CD4-positive, alpha-beta memory T cell (primary cell): ENCODE data around the gene MPI. TPM values are rescaled to one million over a fixed set of nuclear protein-coding genes. Genes with fewer than 3 reads are reported as not detected.

ENCODE experiments used
- CTCF ChIA-PET: fragments of 350-600 bp; sonication (Branson Sonifier 250); formaldehyde crosslinking; loops from one replicate; lab custom pipeline; 2021; ENCODE audit warnings: inconsistent platforms; ENCODE audit not compliant: partially characterized antibody; lab: Charles Lee
- POLR2A ChIA-PET: fragments of 350-600 bp; sonication (Branson Sonifier 250); formaldehyde crosslinking; loops from one replicate; lab custom pipeline; 2021; ENCODE audit not compliant: partially characterized antibody; lab: Charles Lee
- DNase-seq, 5 donors: peaks; one replicate each; pipeline versions ENCODE4 v3.0.0 to v3.0.0-alpha.2; 2020 to 2022; ENCODE audit warnings: mixed read lengths in 1 of 5
- H3K27ac ChIP-seq: one replicate; pipeline ENCODE4 v1.7.0; 2013; ENCODE audit warnings: low read depth, low read length
- H3K27me3 ChIP-seq: 2 replicates; pipeline ENCODE4 v1.7.0; 2013; ENCODE audit warnings: mild to moderate bottlenecking, low read length, moderate library complexity; ENCODE audit not compliant: insufficient read depth
- H3K36me3 ChIP-seq: 2 replicates; pipeline ENCODE4 v1.7.0; 2013; ENCODE audit warnings: mild to moderate bottlenecking, low read length, moderate library complexity; ENCODE audit not compliant: insufficient read depth
- H3K4me1 ChIP-seq: 2 replicates; pipeline ENCODE4 v1.7.0; 2013; ENCODE audit warnings: mild to moderate bottlenecking, low read length, moderate library complexity; ENCODE audit not compliant: insufficient read depth
- H3K4me3 ChIP-seq, 2 donors: one replicate each; pipeline ENCODE4 v1.7.0; 2013; ENCODE audit warnings: low read length in 2 of 2, mild to moderate bottlenecking in 1 of 2
- H3K9me3 ChIP-seq, 2 donors: one replicate each; pipeline ENCODE4 v1.7.0; 2013; ENCODE audit warnings: low read length in 2 of 2, control low read depth in 1 of 2; ENCODE audit not compliant: control insufficient read depth in 1 of 2
- H3K27ac Mint-ChIP-seq, 7 donors: one replicate each; pipeline ENCODE4 v1.8.0; 2020 to 2021; ENCODE audit warnings: mixed read lengths in 7 of 7, mild to moderate bottlenecking in 6 of 7, inconsistent platforms in 3 of 7, moderate library complexity in 3 of 7
- H3K27me3 Mint-ChIP-seq, 2 donors: one replicate each; pipeline ENCODE4 v1.8.0; 2020 to 2021; ENCODE audit warnings: mixed read lengths in 2 of 2
- H3K36me3 Mint-ChIP-seq, 2 donors: one replicate each; pipeline ENCODE4 v1.8.0; 2020 to 2021; ENCODE audit warnings: mixed read lengths in 2 of 2, inconsistent platforms in 1 of 2, mild to moderate bottlenecking in 1 of 2
- H3K4me1 Mint-ChIP-seq, 4 donors: one replicate each; pipeline ENCODE4 v1.8.0; 2020 to 2021; ENCODE audit warnings: mixed read lengths in 4 of 4, mild to moderate bottlenecking in 1 of 4
- H3K4me3 Mint-ChIP-seq, 8 donors: one replicate each; pipeline ENCODE4 v1.8.0; 2020 to 2021; ENCODE audit warnings: mixed read lengths in 8 of 8, mild to moderate bottlenecking in 7 of 8, moderate library complexity in 6 of 8, inconsistent platforms in 3 of 8
- H3K9me3 Mint-ChIP-seq, 8 donors: one replicate each; pipeline ENCODE4 v1.8.0; 2020 to 2021; ENCODE audit warnings: mixed read lengths in 8 of 8, mild to moderate bottlenecking in 5 of 8, inconsistent platforms in 3 of 8, moderate library complexity in 1 of 8
- intact Hi-C: fragments of 100-400 bp; cut with micrococcal nuclease; formaldehyde crosslinking; loops from one replicate; pipeline ENCODE4 v1.15.1; 2023
- polyA plus RNA-seq, 2 donors: library from polyadenylated mRNA; unstranded; fragments of 300-500 nt; fragmentation: Illumina TruSeq; gene quantifications; one replicate each; pipeline ENCODE4 v1.2.3, GENCODE V29; 2021
- total RNA-seq, 2 experiments: library from RNA; stranded (reverse); gene quantifications; one replicate each; pipeline ENCODE4 v1.2.3, GENCODE V29; 2021

MPI gene
- total and polyA plus RNA-seq, 4 experiments from 2014 or later: 63.0 to 73.1 (median 68.3) TPM

DNA sequence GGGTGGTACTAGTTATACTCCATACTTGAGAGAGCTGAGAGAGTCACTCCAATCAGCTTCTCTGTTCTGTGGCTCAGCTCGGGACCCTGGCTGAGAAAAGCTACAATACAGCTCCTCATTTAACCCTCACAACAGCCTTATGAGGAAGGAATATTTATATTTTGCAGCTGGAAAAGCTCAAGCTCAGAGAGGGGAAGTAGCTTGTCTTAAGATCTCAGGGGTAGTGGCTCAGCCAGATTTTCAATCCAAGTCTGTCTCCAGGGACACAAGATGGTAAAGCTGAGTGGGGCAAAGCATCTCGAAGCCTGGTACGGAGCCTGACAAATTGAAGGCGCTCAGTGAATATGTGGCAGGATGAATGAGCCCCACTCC is 31.5 kb upstream of the MPI start:
- ChIA-PET POLR2A (interaction anchor here (0.7 to 3.6 kb wide), 7 partner anchors 10 to 48 kb away, joined by 3 to 20 read pairs (median 5); partner anchors contain the start of genes FAM219B and MPI), CTCF (interaction anchor here (0.7 to 1.7 kb wide), 8 partner anchors 10 to 48 kb away, joined by 3 to 10 read pairs (median 5); partner anchors contain the start of gene FAM219B)
- no peak overlapping the region for H3K27ac ChIP-seq
- H3K27me3 ChIP-seq: no peaks in the 10 kb centered on the region
- Mint-ChIP-seq H3K27me3 (no peaks in the 10 kb centered on the region), H3K27ac (peak overlapping the region; percentile 52 to 94 (median 80)), H3K4me3 (peak overlapping the region in 2 of 8 donors; percentile 4 to 5), H3K9me3 (no peaks in the 10 kb centered on the region), H3K4me1 (peaks cover 17 to 46% (median 30%) of the 10 kb centered on the region in 4 donors), H3K36me3 (peaks cover 2 to 26% of the 10 kb centered on the region in 2 donors)
- intact Hi-C loops: no loop called here
- no peaks in the 10 kb centered on the region for H3K9me3 ChIP-seq
- H3K36me3 ChIP-seq: peaks cover 10% of the 10 kb centered on the region
- H3K4me1 ChIP-seq: peaks cover 35% of the 10 kb centered on the region
- DNase-seq: no peak
- no peak overlapping the region for H3K4me3 ChIP-seq

DNA sequence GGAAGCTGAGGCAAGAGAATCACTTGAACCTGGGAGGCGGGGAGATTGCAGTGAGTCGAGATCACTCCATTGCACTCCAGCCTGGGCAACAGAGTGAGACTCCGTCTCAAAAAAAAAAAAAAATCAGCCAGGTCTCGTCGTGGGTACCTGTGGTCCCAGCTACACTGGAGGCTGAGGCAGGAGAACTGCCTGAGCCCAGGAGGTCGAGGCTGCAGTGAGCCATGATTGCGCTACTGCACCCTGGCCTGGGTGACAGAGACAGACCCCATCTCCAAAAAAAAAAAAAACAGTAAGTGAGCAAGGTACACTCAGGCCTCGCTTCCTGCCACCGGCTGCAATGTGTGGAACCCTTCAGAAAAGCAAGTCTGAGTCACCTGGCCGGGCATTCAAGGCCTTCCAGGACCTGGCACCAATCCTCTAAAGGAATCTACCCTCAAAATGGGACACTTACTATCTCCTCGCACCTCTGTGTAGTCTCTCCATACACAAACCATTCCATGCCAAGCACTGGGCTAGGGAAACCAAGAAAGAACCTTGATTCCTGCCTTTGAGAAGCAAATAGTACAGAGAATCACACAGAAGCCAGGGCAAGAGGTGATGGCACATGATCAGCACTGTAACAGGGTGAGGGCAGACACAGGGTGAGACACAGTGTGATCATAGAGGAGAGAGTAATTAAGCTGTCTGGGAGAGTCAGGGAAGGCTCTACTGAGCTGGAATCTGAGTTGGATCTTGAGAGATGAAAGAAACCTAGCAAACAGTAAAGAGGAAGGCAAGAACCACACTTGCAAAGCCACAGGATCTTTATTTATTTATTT is 26.4 kb upstream of the MPI start:
- H3K4me1 Mint-ChIP-seq: peaks cover 41 to 67% (median 51%) of the 10 kb centered on the region in 4 donors
- H3K9me3 ChIP-seq: no peaks in the 10 kb centered on the region
- H3K4me3 ChIP-seq: no peak overlapping the region
- H3K27ac ChIP-seq: no peak overlapping the region
- no peaks in the 10 kb centered on the region for H3K27me3 Mint-ChIP-seq
- no peaks in the 10 kb centered on the region for H3K36me3 ChIP-seq
- no peaks in the 10 kb centered on the region for H3K27me3 ChIP-seq
- DNase-seq: no peak
- intact Hi-C loops: no loop called here
- H3K9me3 Mint-ChIP-seq: no peaks in the 10 kb centered on the region
- ChIA-PET POLR2A (interaction anchor here (0.6 to 1.5 kb wide), 5 partner anchors 9 to 68 kb away, joined by 3 to 5 read pairs (median 3); partner anchors contain the start of gene SCAMP2), CTCF (interaction anchor here (1.1 to 1.6 kb wide), 2 partner anchors 14 to 37 kb away, joined by 3 to 7 read pairs; no protein-coding TSS in a partner anchor)
- H3K4me1 ChIP-seq: peaks cover 62% of the 10 kb centered on the region
- H3K27ac Mint-ChIP-seq: peak overlapping the region; percentile 22 to 89 (median 67)
- H3K4me3 Mint-ChIP-seq: peak overlapping the region in 6 of 8 donors; percentile 0 to 56 (median 24)
- peaks cover 18 to 21% of the 10 kb centered on the region in 2 donors for H3K36me3 Mint-ChIP-seq

- Histone ChIP-seq H3K27ac (no peak overlapping the region), H3K9me3 (no peaks in the 10 kb centered on the region), H3K4me1 (peaks cover 62% of the 10 kb centered on the region), H3K27me3 (no peaks in the 10 kb centered on the region), H3K36me3 (no peaks in the 10 kb centered on the region), H3K4me3 (no peak overlapping the region)
- CTCF ChIA-PET: interaction anchor here (1.1 to 1.6 kb wide), 2 partner anchors 15 to 37 kb away, joined by 3 to 7 read pairs; no protein-coding TSS in a partner anchor
- H3K27me3 Mint-ChIP-seq: no peaks in the 10 kb centered on the region
- no peaks in the 10 kb centered on the region for H3K9me3 Mint-ChIP-seq
- intact Hi-C loops: no loop called here
- DNase-seq: no peak
- H3K27ac Mint-ChIP-seq: peak overlapping the region; percentile 4 to 90 (median 80)
- H3K4me3 Mint-ChIP-seq: peak overlapping the region in 5 of 8 donors; percentile 6 to 52 (median 31)
- H3K4me1 Mint-ChIP-seq: peaks cover 42 to 67% (median 52%) of the 10 kb centered on the region in 4 donors
- POLR2A ChIA-PET: interaction anchor here (0.6 to 1.5 kb wide), 5 partner anchors 9 to 67 kb away, joined by 3 to 5 read pairs (median 3); partner anchors contain the start of gene SCAMP2
- peaks cover 18 to 21% of the 10 kb centered on the region in 2 donors for H3K36me3 Mint-ChIP-seq
These were observed 25.5 kb upstream of the MPI start for GRCh38 chr15:74864296-74864695.

- peaks cover 69% of the 10 kb centered on the region for H3K4me1 ChIP-seq
- ChIA-PET CTCF (interaction anchor here (1.6 kb wide), 1 partner anchor 16 kb away, joined by 3 read pairs; no protein-coding TSS in a partner anchor), POLR2A (interaction anchor here (0.6 to 1.5 kb wide), 3 partner anchors 8 to 41 kb away, joined by 3 to 5 read pairs (median 3); partner anchors contain the start of genes FAM219B and SCAMP2)
- H3K36me3 ChIP-seq: no peaks in the 10 kb centered on the region
- no peaks in the 10 kb centered on the region for H3K27me3 Mint-ChIP-seq
- H3K9me3 Mint-ChIP-seq: no peaks in the 10 kb centered on the region
- peaks cover 18 to 29% of the 10 kb centered on the region in 2 donors for H3K36me3 Mint-ChIP-seq
- peak overlapping the region; percentile 60 to 98 (median 93) for H3K27ac Mint-ChIP-seq
- H3K9me3 ChIP-seq: no peaks in the 10 kb centered on the region
- H3K4me1 Mint-ChIP-seq: peaks cover 50 to 72% (median 59%) of the 10 kb centered on the region in 4 donors
- no peak for DNase-seq
- no peak overlapping the region for H3K4me3 ChIP-seq
- no peak overlapping the region for H3K27ac ChIP-seq
- peak overlapping the region in 6 of 8 donors; percentile 1 to 75 (median 62) for H3K4me3 Mint-ChIP-seq
- intact Hi-C loops: no loop called here
- no peaks in the 10 kb centered on the region for H3K27me3 ChIP-seq
These were observed 24.5 kb upstream of the MPI start for GRCh38 chr15:74865316-74865715.

GRCh38 chr15:74866090-74866489 is 23.8 kb upstream of the MPI start:
- Mint-ChIP-seq H3K27ac (peak overlapping the region in 6 of 7 donors; percentile 15 to 98 (median 88)), H3K9me3 (no peaks in the 10 kb centered on the region), H3K36me3 (peaks cover 18 to 34% of the 10 kb centered on the region in 2 donors), H3K27me3 (no peaks in the 10 kb centered on the region), H3K4me3 (peak overlapping the region in 6 of 8 donors; percentile 55 to 75 (median 62)), H3K4me1 (peaks cover 57 to 79% (median 67%) of the 10 kb centered on the region in 4 donors)
- Histone ChIP-seq H3K4me1 (peaks cover 77% of the 10 kb centered on the region), H3K36me3 (no peaks in the 10 kb centered on the region), H3K9me3 (no peaks in the 10 kb centered on the region), H3K4me3 (no peak overlapping the region), H3K27ac (no peak overlapping the region), H3K27me3 (no peaks in the 10 kb centered on the region)
- ChIA-PET POLR2A (interaction anchor here (1.0 to 1.5 kb wide), 4 partner anchors 22 to 40 kb away, joined by 3 to 4 read pairs (median 4); partner anchors contain the start of gene FAM219B), CTCF (interaction anchor here (1.0 to 1.1 kb wide), 2 partner anchors 17 to 231 kb away, joined by 3 read pairs; no protein-coding TSS in a partner anchor)
- intact Hi-C loops: no loop called here
- DNase-seq: no peak

DNA sequence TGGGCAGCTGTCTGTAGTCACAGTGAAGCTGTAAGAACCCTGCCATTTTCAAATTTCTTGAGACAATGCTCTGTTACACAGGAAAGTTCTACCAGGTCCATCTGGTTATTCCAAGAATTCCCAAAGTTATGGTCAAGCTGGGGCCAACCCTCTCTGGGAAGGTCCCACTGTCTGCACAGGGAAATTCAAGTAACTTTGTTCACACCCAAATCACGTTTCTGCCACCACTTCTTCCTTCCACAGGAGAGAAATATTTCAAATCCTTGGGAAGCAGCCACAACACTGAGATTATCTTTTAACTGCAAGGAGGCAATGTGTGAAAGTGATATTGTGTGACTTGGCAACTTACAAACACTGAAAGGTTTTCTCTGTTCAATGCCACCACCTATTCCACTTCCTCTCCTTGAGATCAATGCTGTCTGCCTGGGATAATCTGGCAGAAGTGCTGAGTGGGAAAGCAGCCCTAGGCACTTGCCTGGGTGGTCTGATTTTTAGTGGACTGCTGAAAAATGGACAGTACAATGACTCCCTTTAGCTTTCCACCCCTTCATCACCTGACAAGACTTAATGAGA is 22.3 kb upstream of the MPI start:
- Mint-ChIP-seq H3K27me3 (no peaks in the 10 kb centered on the region), H3K27ac (peak overlapping the region; percentile 77 to 98 (median 88)), H3K36me3 (peaks cover 21 to 38% of the 10 kb centered on the region in 2 donors), H3K4me1 (peaks cover 60 to 88% (median 73%) of the 10 kb centered on the region in 4 donors), H3K4me3 (peak overlapping the region; percentile 58 to 87 (median 74)), H3K9me3 (peaks cover 0 to 2% (median 0%) of the 10 kb centered on the region in 8 donors)
- H3K4me1 ChIP-seq: peaks cover 91% of the 10 kb centered on the region
- no peak for DNase-seq
- H3K27ac ChIP-seq: peak overlapping the region; percentile 28
- H3K4me3 ChIP-seq: peak overlapping the region in 1 of 2 donors; percentile 23
- ChIA-PET CTCF (interaction anchor here (0.8 to 4.7 kb wide), 9 partner anchors 9 to 99 kb away, joined by 3 to 79 read pairs (median 3); no protein-coding TSS in a partner anchor), POLR2A (interaction anchor here (0.8 to 4.6 kb wide), 12 partner anchors 11 to 90 kb away, joined by 3 to 32 read pairs (median 4); partner anchors contain the start of genes FAM219B and MPI)
- H3K27me3 ChIP-seq: no peaks in the 10 kb centered on the region
- no peaks in the 10 kb centered on the region for H3K36me3 ChIP-seq
- no peaks in the 10 kb centered on the region for H3K9me3 ChIP-seq
- intact Hi-C loops: no loop called here
